GM20431 (cell line): ENCODE results near the gene PARP4.
"Not testable (repeated sequence)": the region's sequence is repeated elsewhere in the genome, so short reads cannot be mapped to it uniquely, and the experiment has no call there.

Experiments
- in situ Hi-C: fragments of 300-500 bp; cut with MseI, MboI; formaldehyde crosslinking; loops from one replicate; pipeline ENCODE4 v1.15.0; 2020; ENCODE audit warnings: low sequenced_read_pairs; ENCODE audit not compliant: unreplicated experiment

PARP4 gene

DNA sequence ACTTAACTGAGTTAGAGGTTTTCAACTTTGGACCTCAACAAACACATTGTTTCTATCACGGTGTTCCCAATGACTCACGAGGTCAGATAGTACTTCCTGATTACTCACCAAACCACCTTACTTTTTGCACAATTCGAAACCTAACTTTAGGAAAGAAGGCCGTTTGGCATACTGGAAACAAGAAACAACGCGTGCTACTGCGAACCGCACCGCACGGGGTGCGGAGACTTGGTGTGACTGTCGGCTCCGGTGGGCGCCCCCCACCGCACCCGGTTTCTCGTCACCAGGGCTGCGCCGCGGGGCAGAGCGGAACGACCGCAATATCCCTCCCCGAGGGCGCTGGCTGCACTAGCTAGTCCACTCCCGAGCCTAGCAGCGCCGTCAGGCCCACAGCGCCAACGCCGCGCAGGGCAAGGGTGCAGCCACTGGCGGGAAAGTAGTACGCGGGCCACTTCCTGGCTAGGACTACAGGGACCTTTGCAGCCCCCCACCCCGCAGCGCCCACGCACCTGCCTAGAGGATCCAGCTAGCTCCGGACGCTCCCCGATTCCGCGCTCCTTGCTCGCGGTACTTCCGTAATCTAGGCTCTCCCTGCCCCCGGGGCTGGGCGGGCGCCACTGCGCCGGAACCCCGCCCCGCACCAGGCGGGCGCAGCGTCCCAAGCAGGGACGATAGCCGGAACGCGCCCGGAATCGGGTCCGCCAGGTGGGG is at the start of gene PARP4:
Gene PARP4 (minus strand): TSS at position 582 of the 711 bp plus-strand sequence. CDS start 9,002 bp downstream, outside the sequence.
- in situ Hi-C loops, result no loop called here

DNA sequence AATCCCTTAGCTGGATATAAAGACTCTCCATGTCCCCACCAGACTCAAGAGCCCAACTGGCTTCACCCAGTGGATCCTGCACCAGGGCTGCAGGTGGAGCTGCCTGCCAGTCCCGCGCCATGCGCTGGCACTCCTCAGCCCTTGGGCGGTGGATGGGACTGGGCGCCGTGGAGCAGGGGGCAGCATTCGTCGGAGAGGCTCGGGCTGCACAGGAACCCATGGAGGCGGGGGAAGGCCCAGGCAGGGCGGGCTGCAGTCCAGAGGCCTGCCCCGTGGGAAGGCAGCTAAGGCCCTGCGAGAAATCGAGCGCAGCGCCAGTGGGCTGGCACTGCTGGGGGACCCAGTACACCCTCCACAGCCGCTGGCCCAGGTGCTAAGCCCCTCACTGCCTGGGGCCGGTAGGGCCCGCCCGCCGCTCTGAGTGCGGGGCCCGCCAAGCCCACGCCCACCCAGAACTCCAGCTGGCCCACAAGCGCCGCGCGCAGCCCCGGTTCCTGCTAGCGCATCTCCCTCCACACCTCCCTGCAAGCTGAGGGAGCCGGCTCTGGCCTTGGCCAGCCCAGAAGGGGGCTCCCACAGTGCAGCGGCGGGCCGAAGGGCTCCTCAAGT is 48.1 kb upstream of the PARP4 start:
- in situ Hi-C loops, result not testable (repeated sequence)

DNA sequence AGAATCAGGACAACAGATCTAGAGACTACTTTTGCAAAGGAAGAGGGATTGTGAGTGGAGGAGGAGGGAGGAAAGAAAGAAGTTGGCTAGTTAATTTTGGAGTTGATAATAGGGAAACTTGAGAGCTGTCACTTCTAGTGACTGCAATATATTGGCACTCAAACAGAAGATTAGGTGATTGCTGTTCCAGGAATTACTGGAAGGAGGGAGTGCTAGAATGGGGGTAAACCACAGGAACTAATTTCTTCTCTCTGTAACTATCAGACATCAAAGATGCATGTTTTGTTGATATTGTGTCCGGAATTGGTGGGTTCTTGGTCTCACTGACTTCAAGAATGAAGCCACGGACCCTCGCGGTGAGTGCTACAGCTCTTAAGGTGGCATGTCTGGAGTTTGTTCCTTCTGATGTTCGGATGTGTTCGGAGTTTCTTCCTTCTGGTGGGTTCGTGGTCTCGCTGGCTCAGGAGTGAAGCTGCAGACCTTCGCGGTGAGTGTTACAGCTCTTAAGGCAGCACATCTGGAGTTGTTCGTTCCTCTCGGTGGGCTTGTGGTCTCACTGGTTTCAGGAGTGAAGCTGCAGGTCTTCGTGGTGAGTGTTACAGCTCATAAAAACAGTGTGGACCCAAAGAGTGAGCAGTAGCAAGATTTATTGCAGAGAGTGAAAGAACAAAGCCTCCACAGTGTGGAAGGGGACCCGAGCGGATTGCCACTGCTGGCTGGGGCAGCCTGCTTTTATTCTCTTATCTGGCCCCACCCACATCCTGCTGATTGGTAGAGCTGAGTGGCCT is 47.0 kb upstream of the PARP4 start:
- in situ Hi-C loops, result not testable (repeated sequence)

DNA sequence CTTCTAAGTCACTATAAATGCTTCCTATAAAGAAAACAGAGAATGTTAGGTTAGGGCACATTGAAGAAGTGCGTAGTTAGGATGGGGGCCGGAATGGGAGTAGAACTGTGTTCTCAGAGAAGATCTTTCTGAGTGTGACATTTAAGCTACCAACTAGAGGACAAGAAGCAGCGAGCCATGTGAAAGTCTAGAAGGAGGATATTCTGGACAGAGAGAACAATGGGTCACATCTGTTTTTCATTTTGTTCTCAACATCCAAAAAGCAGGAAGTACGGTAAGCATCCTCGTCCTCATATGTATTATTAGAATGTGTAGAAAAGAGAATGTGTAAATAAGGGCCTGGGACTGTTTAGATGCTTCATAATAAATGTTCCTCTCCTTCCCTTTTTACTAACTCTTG is 44.5 kb upstream of the PARP4 start:
- in situ Hi-C loops, result no loop called here

DNA sequence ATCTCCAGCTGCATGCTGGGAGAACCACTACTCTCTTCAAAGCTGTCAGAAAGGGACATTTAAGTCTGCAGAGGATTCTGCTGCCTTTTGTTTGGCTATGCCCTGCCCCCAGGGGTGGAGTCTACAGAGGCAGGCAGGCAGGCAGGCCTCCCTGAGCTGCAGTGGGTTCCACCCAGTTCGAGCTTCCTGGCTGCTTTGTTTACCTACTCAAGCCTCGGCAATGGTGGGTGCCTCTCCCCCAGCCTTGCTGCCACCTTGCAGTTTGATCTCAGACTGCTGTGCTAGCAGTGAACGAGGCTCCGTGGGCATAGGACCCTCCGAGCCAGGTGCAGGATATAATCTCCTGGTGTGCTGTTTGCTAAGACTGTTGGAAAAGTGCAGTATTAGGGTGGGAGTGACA is 41.3 kb upstream of the PARP4 start:
- in situ Hi-C loops, result not testable (repeated sequence)

DNA sequence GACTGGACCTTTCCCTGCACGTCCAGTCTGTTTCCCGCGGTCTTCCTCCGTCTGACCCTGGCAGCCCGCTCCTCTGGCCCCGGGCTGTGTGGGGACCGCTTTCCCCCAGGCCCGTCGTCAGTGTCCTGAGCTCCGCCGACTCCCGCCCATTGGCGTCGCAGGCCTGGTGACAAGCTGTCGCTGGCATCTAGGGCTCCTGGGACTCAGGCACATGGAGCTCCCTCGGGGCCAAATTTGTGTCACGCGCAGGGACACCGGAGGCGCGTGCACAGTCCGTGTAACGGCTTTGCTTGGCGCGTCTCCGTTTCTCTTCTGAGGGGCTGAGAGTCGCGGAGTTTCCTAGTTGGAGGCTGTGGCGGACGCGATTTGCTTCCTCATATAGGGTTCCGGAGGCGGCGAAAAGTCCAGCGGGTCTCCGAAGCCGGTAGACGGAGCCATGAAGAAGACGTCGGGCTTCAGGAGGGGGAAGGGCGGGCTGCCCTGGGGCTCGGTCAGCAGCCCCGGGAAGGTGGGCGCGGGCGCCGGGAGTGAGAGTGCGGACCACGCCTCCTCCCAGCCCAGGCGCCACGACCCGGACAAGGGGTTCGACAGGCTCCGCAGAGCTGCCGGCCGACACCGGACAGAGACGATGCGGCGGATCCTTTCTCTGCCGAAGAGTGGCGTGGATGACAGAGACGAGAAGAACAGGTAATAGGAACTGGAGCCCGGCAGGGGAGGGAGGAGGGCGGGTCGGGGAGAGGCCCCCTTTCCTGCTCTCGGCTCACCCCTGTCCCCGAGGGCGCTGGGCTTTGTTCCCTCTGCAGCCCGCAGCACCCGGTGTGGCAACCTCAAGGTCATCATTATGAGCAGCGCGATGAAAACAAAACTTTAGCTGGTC is 29.1 kb upstream of the PARP4 start:
- in situ Hi-C loops, result not testable (repeated sequence)

DNA sequence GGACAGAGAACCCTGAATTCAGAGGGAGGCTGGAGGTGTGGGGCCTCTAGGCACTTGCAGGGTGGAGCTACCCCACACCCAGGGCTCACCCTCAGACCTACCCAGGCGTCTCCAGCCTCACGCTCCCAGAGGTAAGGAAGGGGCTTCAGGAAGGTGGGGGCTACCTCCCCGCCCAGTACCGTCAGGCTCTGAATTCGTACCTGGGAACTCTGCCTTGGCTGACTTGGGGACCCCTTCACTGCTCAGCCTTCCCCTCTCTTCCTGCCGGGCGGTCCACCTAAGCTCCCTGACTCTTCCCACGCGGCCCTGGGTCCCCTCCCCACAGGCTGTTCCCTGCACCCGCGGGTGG is 28.5 kb upstream of the PARP4 start:
- in situ Hi-C loops, result no loop called here

DNA sequence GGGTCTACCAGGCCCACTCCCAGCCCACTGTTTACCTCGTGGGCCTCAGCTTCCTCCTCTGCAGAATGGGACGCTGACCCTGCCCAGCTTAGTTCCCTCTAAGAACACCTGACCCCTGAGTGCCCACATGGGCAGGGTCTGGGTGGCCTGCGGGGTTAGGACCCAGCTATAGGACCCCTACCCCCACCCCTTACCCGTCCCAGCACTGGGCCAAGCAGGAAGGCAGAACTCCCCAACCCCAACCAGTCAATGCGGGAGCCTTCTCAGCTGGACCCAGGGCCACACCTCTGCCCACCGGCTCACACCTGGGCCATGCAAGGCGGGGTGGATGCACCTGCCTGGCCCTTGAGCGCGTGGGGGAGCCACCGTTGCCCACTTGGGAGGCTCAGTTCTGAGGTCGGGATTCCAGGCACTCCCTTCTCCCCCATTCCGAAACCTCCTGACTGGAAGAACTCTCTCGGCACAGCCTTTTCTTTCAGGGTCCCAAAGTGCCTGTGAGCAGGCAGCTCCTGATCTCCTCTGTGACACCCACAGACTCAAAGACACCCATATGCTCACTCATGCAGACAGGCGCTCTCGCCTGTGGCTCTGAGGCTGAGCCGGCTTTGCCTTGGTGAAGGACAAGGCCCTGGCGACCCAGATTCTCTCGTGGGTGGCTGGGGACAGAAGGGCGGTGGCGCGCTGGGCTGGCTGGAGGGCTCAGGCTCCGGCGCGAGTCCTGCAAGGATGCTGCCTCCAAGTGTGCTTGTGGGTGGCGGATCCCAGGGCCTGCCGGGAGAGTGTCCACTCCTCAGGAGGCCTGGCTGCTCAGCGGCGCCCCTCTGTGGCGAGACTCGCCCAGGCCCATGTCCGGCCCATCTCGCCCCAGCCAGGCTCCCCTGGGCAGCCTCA is 27.9 kb upstream of the PARP4 start:
- in situ Hi-C loops, result no loop called here

DNA sequence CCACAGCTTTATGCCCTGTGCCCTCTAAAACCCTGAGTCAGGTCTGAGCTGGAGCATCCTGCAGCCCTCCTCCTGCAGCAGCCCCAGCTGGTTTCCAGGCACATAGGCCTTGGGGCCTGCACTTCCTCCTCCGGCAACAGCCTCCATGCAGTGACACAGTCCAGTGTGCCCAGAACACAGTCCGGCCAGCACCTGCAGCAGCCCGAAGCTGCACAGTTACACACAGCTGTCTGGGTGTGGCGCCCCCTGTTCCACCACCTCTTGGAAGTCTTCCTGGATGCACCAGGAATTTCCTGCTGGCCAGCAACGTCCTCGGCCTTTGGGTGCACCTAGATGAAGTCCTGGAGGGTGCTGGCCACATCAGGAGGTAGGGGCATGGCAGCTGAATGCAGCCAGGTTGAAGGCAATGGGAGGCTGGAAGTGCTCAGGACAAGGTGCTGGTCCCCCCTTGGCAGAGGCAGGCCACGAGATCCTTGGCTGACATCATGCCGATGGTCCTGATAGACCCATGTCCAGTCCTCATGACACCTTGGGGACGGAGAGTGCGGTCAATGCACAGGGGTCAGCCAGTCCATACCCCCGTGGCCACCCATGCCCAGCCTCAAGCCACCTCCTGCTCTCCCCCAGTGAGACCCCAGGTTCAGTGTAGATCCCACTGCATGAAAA is 27.1 kb upstream of the PARP4 start:
- in situ Hi-C loops, result no loop called here

DNA sequence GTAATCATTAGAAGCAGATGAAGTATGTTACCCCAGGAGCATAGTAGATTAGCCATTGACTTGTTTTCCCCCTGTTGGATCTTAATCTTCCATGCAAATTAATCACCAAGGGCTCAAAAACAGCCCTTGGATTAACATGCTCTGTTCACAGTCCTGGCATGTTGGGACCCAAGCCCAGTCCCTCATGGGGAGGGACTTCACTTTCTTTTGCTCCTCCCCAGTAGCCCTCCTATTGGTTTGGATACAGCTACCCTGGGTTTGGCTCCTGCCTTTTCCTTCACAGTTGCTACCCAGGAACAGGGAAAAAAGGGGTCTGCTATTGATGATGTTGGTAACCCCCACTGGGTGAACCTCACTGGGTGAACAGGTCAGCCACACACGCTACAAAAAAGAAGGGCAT is 16.9 kb upstream of the PARP4 start:
- in situ Hi-C loops, result no loop called here

DNA sequence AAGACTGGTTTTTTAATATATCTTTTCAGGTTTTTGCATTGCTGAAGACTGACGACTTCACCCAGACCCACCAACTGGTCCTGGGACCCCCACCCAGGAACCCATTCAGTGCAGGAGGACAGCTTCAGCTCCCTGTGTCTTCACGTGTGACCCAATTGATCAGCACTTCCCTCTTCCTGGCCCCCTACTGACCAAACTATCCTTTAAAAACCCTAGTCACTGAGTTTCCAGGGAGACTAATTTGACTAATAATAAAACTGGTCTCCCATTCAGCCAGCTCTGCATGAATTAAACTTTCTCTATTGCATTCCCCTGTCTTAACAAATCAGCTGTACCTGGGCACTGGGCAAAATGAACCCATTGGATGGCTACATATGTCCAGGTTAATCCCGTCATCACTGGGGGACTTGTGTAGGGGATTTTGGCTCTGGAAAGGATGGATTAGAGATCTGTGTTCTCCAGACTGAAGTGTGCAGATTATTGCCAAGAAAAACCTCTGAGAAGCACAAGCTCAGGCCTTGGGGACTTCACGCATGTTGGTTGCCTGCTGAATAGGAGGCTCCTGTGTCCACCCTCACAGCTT is 16.3 kb upstream of the PARP4 start:
- in situ Hi-C loops, result no loop called here

DNA sequence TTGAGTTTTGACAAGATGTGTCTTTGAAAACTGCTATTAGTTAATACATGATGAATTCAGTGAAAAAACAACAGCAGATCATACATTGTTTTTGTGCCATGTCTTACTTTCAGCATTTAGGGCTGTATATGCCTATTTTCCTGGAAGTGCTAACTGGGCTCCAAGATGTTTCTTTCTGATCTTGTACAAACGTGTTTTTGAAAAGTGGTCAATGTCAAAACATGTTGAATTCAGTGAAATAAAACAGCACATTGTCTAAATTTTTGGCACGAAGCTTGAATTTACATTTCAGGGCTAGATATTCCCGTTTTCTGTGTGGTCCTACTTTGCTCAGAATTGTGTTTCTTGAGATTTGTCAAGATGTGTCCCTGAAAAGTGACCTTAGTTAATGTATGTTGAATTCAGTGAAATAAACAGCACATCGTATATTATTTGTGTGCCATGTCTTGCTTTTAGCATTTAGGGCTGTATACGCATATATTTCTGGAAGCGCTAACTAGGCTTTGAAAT is 14.7 kb upstream of the PARP4 start:
- in situ Hi-C loops, result no loop called here

DNA sequence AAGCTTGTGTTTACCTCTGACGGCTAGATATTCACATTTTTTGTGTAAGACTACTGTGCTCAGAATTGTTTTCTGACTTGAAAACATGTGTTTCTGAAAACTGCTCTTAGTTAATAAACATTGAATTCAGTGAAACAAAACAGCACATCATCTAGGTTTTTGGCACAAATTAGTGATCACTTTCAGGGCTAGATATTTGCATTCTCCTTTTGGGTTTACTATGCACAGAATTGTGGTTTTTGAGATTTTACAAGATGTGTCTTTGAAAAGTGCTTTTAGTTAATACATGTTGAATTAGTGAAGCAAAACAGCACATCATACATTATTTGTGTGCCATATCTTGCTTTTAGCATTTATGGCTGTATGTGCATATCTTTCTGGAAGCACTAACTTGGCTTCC is 8.2 kb upstream of the PARP4 start:
- in situ Hi-C loops, result no loop called here

DNA sequence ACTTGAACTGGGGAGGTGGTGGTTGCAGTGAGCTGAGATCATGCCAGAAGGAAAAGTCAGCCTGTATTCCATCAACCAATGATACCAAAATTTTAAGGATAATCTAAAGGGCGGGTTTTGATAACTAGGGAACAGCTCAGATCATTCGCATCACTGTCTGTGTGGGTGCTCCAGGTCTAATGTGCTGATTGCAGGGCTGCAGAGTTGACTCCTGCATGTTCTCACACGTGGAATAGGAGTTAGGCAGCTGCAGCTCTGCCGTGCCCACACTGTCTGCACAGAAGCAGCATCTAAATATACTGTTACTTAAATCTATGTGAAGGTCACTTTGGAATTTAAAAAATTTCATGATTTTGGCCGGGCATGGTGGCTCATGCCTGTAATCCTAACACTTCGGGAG is 4.3 kb upstream of the PARP4 start:
- in situ Hi-C loops, result no loop called here

DNA sequence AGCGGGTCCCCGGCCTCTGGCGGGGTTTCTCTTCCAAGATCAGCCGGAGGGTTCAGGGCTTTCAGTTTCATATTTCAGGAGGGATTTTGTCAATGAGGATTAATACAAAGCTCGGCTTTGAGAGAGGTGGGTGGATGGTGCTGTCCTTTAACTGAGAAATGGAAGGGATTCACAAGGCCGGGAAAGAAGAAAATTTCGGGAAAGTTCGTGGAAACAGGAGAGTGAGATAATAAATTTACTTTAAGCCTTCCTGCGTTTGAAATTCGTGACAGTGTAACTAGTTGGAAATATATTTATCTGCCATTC is 283 bp upstream of the PARP4 start:
- in situ Hi-C loops, result no loop called here

DNA sequence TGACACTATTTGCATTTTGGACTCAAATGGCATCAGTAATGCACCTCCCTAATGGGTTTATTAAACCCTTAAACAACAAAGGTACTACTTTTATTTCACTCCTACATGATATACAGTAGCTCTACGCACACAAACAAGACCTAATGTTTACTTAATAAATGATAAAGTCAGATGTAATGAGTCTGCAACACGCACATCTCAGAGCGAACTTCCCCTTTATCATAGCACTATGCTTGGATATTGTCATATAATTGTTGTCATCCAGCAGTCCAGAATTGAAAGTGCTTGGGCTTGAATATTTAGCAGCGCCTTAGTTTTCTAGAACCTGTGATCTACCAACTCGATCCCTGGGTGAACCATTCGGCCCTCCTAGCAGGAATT is 772 bp downstream of the PARP4 start:
- in situ Hi-C loops, result no loop called here

DNA sequence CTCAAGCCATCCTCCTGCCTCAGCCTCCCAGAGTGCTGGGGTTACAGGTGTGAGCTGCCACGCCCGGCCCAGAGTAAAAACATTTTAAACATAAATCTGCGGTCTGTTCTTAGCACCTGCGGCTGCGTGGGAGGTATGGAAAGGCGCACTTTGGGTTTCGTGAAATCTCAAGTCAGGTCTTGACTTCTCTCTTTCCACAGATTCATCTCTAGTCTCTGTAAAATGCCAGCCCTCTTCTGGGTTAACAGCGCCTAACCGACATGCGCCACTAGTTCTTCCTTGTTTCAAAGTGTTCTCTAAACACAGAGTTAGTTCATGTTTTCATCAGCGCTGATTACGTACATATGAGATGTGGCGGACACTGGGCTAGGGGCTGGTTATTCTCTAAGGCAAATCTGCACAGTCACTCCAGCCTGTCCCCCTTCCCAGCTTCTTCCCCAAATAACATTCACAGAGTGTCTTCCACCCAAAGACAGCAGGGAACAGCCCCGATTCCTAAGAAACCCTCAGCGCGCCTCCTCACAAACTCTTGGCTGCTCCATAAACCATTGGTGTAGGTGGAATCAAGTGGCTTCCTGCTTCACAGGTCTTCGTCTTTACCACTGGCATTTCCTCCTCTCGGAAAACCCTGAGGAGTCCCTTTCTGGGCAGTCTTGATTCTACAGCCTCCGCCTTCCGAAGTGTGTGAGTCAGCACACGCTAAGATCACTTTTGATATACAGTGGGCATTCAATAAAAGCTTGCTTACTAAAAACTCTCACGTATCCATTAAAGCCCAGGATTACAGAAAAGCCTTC is 1.4 kb downstream of the PARP4 start:
- in situ Hi-C loops, result no loop called here
